Stimulated activated CD8-positive, alpha-beta memory T cell treated with anti-CD3 and anti-CD28 coated beads, Interleukin-2, amount 100 ng/mL, for 1 hour (primary cell): ENCODE measurements around the gene ATXN7L1.

Source experiments
- DNase-seq, 2 donors: peaks; one replicate each; pipeline ENCODE4 v3.0.0-alpha.2; 2020; ENCODE audit warnings: low read depth in 2 of 2

Gene ATXN7L1

DNA sequence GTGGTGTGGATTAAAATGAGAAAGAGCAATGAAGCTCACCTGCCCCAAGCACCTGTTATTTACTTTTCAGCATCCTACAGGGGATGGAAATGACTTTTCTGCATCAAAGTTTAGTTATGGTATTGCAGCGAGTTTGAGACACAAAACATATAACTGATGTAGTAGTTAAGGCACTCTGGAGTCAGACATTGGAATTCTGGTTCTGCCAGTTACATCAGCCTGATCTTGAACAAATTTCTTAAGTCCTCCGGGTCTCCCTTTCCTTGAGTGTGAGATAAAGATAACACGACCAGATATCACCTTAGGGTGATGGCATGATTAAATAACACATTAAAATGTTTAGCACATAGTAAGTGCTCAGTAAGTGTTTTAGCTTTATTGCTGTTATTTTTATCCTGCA lies 97.4 kb downstream of the ATXN7L1 start:
- DNase-seq: no peak

DNA sequence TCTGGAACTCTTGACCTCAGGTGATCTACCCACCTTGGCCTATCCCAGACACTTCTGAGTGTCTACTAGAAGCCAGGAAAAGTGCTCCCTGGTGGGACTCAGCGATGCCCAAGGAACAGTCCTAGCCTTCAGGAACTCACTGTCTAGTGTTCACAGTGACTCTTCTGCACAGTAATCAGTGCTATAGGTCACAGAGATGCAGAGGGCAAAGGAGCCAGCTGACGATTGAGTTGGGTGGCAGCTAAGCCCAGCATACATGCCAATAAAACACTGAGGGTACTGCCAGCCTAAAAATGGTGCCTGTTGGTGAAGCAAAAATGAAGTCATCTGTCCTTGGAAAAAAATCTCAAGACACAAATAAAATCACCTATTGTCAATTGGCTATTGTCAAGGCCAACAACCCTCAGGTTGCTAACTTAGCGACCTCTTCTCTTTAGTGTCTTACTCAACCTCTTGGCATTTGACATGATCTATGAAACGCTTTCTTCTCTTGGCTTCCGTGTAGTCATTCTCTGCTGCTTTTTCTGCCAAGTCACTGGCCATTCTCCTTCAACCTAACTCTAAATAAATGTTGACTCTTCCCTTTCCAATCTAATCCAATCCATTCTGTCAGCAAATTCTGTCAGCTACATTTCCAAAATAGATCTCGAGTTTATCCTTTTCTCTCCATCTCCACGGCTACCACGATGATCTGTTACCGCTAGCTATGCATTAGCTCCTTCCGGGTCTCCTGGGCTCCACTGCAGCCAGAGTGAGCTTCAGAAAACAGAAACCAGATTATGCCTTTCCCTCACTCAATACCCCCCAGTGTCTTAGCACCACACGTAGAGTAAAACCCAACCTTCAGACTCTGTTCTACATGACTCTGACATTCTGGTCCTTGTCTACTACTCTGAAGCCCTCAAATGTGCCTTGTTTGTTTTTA lies 99.2 kb downstream of the ATXN7L1 start:
- no peak for DNase-seq

DNA sequence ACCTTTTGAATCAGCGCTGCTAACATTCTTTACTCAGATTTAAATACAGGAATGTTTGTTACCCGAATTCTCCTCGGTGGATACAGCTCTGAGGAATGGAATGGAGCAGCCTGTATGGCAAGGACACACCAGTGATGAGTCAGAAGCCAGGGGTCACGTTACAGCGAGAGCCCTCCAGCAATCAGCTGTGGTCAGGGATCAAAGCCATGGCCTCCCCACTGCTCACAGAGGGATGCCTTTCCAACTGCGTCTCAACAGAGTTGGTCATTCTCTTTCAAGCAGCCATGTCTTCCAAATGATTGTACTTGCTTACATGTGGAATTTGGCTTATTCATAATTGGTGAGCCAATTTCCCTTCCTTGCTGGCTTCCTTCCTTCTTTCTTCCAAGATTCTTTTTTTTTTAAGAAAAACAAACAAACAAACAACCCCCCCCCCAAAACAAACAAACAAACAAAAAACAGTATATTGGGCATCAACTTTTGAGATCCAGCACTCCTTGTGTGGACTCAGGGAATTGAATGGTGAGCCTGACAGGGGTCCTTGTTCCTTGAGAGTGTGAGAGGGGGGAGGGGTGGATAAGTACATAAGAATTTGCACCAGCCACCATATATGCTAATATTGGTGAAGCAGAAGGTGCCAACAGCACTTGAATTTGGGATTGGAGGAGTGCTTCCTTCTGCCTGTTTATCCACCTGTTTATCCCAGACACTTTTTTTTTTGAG lies 100.2 kb downstream of the ATXN7L1 start:
- DNase-seq: no peak

DNA sequence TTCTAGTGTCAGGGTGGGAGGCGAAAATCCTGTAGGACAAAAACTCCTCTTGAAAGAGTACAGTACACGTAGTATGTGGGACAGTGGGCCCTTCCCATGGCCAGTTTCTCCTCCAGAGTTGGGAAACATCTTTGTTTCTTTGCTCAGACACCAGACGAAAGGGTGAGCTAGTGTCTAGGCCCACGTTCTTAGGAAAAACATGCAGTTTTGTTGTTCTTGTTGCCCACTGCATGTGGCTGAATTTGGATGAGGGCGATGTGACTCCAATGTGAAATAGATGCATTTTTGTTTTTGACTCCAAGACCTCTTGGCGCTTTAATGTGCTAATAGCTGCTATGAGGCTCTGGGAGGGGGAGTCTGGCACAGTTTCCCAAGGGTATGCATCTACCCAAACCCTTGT lies 100.8 kb downstream of the ATXN7L1 start:
- no peak for DNase-seq

DNA sequence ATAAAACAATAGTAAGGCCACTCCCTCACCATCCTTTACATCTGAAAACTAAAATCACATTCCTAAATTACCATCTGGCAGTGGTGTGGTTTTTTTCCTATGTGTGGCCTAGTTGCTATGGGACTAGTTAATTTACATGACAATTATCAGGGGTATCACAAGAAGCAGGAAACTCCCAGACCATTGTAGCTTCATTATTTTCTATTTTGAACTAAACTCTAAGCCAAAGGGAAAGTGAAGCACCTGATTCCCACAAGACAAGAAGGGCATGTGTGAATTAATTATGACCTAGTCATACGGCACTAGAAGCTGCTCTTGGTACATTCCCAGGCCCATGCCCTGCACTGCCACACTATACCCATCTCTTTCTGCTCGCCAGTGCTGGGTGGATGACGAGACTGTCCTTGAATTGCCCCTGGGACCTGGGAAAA lies 103.4 kb downstream of the ATXN7L1 start:
- no peak for DNase-seq

DNA sequence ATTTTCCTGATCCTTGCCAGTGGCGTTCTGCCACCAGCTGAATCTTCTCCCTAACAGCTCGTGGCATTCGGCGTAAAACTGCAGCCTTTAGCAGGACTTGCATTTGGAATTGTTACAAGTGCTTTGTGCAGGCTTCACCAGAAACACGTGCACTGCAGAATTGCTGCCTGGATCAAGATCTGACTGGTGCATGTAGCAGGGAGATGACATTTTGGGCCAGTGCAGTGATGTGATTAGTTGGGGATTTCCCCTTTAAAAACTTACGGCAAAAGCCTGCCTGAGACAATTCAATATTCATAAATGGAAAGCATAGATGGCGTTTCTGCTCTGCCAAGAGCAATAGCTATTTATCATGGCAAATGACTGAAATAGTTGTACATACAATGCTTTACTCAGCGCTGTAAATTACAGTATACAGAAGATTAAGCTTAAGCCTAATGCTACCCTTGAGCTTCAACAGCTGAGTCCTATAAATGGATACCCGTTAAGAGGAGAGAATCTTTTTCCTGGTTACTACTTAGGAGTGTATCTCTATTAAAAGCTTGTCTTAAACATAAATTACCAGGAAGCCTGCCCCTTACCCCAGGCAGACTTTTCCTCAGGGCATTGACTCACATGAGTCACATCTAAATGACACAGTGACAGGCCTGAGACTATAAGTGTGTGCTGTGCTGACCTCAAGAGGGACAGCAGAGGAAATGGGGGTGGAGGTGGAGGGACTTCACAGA lies 106.3 kb downstream of the ATXN7L1 start:
- no peak for DNase-seq

DNA sequence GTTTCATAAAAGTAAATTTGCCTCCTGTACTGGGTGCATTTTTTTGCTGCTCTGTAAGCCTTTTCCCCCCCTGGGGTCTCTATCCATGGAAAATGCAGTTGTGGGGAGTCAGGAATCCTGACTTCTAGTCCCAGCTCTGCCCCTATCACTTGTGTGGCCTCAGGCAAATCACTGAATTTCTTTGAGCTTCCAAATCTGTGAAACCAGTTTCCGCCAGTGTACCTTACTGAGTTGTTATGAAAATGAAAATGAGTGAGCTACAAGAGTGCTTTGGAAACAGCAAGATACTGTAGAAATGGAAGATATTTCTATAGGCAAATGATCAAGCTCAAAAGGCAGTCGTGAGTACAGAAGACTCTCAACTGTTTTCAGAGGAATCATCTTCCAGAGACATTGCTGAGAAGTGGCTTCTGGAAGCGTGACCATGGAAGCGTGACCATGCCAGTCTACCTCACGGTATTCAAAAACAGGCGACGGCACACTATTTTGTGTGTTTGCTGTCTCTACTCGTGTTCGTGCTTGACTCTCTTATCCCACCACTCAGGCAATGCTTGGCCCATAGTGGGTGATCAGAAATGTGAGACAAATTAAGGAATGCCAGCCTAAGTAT lies 107.4 kb downstream of the ATXN7L1 start:
- no peak for DNase-seq

DNA sequence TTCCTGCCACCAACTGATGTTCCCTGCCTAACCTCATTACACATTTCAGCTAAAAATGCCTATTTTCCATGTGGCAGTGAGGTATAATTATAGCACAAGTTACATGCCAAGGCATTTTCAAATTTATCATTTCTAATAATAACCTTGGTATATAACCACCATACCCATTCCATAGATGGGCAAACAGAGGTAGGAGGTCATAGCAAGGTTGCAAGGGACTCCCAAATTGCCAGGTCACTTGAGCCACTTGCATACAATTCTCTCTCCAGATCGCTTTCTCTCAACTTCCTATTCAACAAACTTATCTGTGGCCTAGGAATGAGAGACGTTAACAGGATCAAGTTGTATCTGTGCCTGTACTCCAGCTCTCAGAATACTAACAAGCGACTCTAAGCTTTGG lies 108.3 kb downstream of the ATXN7L1 start:
- no peak for DNase-seq

DNA sequence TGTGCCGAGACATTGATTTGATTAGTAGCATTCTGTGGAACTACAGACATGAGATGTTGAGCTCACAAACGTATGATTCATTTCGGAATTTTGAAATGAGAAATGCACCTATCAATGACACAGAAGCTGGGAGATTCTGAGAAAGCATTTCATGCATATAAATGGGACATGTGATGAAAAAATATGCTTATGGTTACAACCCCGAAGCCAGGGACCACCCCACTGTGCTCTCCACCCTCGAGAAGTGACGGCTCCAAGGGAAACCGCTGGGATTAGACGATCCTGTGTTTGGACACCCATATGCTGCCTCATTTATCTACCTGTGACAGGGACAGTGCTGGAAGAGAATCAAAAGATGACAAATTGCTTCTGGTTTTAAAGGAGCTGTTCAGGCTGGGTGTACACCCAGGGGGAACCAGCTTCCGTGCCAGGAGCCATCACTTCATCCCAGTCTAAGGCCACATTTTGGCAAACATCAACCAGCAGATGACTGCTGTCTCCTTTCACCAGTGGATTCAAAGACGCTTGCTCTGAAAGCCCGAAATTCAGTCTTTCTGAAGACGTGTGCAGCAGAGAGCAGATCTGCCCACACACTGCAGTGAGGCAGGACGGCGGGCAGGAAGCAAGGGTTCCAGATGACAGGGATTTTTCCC lies 109.9 kb downstream of the ATXN7L1 start:
- DNase-seq: no peak

DNA sequence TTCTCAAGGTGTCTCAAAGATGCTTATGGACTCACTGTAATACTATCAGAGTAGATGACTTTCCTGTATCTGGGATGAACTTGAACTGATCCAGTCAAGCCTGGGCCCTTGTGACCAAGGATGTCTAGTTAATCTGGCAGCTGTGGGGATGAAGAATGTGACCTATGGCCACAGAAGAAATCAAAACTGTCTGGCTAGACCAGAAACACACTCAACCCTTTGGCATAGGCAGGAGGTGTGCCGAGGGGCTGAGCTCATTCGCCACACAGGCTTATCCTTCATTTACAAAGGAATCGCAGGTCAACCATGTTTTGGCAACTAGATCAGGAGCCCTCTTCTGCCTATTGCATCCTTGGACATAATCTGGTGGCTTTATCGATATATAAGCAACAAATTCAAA lies 110.6 kb downstream of the ATXN7L1 start:
- no peak for DNase-seq

DNA sequence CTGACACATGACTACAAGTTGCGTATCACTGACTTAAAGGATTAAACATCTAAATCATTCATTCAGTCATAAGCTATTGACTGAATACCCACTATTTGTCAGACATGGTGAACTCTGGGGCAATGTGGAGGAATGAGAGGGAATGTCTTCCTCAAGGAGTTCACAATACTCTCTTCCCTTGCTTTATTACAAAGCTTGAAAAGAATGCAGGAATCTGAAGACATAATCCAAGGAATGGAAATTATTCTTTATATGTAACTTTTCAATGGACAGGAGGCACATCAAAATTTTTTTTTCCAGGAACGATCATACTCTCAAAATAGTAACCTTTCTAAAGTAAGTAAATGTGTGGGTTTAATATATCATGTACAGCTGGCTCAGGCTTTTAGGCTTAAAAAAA lies 111.9 kb downstream of the ATXN7L1 start:
- DNase-seq: no peak

DNA sequence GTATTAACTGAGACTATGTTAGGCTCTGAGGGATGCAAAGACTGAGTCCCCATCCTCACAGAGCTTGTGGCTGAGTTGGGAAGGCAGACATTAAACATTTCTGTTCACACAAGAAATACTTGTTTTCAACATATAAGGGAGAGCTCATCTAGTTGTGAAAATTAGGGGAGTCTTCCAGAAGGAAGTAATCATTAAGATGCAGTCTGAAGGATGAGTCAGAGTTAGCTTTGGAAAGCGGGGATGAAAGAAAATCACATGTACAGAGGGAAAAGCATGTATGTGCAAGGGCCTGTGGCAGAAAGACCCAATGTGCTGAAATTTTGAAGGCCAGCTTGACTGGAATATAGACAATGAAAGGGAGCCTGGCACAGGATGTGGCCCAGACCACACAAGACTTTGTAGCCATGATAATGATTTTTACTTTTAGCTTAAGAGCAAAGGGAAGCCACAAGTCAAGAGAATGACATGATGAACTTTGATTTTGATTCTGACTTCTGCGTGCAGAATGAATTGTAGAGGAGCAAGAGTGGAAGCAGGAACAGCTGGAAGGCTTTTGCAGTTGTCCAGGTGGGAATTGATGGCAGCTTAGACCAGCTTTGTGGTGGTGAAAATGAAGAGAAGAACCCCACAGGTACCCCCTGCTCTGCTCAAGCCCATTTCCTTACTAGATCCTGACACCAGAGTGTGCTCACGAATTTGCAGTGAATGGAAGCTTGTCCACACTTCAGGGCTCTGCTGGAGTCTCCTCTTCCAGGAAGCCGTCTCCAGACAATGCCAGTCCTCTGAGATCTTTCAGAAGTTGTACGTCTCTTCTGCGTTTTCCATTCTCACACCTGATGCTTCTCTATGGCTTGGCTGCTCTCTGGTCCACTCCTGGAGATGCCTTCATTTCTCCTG lies 115.6 kb downstream of the ATXN7L1 start:
- DNase-seq: no peak

DNA sequence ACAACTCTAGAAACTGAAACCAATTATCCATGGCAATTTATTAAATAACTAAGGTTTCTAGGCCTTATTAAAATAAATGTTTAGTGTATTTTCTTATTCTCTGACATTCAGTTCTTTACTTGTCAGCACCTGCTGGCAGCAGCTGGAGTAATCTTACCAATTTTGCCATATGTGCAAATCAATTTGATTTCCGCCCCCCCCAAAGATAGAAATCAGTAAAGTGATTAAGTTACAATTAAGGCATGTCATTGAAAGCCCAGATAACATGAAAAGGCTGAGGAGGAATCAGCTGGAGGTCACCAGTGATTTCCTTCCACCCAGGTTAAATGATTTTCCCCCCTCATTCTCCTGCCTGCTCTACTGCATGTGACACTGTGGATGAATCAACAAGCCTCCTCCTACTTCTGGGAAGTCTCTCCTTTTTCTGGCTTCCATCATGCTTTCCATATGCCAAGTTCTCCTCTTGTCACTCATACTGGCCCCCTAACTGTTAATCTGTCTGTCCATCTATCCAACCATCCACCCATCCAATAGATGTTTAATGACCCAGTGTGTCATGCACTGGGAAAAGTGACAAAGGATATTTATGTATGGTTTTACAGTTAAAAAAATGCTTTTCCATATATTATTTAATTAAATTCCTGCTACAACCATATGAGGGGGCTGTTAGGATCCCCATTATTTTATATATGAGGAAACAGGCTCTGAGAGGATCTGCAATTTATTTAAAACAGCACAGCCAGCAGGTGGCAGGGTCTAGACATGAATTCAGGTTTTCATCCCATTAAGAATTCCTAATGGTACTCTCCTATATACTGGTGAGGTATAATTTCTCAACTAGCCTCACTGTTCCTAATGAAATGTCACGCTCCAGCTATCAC lies 116.5 kb downstream of the ATXN7L1 start:
- DNase-seq: no peak

DNA sequence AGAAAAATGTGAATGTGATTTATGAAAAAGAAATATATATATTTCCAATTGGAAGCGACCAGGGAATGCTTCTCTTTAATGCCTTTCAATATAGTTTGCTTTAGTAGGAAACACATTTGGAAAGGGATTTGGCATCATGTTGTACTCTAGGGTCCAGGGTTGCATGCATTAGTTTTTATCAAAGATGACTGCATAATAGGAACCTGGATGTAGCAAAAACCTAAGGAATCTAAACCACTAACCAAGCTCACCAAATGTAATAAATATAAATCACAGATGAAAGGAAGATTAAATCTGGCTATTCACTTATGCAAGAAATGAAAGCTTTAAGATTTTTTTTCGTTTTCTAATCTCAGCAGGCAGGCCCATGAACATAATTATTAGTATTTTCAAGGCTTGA lies 120.0 kb downstream of the ATXN7L1 start:
- no peak for DNase-seq

DNA sequence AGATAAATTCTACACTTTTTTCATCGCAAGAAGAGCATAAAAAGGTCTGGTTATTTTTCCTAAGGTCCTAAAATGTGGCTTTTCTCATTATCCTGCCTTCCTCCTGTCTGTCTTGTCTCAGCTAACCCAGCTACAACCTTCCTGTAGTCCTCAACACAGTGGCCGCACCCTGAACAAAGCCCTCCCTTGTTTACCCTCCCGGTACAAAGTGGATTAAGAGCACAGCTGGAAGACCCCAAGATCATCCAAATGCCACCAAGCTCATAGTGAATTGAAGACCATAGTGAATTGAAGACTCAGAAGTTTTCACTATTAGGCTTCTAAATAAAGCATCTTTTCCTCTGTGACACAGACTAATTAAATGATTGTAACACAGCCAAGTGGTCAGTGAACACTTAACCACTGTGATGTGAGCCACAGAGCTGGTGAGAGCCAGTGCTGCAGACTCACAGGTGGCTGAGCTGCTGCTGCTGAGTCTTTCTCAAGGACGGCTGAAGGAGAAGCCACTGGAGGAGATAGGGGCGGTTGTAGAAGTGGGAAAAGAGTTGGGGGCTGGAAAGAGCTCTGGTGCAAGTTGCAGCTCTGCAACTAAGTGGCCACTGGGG lies 123.6 kb downstream of the ATXN7L1 start:
- no peak for DNase-seq

DNA sequence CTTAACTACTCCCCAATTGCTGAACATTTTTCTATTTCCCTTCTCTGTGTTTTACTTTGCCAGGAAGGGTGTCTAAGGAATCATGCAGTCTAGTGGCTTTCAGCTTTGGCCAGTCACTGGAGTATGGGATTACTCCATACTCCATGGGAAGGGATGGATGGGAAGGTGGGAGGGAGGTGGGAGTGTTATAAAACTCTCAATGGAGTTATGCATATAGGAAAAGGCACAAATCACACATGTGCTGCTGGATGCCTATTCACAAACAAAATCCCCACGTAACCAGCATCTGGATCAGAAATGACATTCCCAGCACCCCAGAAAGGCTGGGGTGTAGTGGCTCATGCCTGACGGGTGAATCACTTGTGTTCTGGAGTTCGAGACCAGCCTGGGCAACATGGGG lies 125.3 kb downstream of the ATXN7L1 start:
- DNase-seq: no peak

DNA sequence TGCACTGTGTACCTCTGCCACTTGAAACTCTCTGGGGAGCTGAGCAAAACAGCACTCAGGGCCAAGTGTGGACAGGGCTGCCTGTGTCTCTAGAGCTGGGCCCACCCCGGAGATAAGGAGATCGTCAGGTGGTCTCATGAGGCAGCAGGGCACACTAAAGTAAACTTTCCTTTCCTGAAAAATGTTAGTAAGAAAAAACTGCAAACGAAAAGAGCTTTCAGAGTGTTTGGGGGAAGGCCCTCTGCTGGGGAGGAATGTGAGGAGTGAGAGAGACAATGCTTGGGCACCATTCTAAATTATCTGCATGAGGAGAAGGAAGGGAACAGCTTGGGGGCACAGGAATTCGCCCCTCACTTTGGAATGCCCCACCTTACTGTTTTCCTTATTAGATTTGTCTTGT lies 127.7 kb downstream of the ATXN7L1 start:
- no peak for DNase-seq

DNA sequence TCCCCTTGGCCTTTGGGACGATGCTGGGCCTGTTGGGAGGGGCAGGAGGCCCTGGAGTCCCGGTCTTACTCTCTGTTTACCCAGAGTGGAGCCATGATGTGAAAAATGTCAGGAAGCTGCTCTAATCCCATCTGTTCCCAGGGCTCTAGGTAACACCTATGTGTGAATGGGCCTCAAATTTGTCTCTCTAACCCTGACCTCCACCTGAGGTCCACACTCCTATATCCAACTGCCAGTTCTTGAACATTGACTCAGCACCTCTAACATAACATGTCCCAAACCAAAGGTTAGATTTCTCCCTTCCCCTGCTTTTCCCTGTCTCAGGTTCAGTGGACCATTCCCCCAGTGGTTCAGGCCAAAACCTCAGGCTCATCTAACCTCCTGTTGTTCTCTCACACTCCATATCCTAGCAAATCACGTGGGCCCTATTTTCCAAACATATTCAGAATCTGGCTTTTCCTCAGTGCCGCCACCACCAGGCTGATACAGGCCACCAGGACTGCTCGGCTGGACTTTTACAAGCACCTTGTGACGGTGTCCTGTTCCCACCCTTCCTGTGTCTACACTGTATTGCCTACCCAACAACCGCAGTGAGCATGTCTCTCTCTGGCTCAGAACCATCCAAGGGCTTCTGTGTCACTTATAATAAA lies 130.6 kb downstream of the ATXN7L1 start:
- no peak for DNase-seq

DNA sequence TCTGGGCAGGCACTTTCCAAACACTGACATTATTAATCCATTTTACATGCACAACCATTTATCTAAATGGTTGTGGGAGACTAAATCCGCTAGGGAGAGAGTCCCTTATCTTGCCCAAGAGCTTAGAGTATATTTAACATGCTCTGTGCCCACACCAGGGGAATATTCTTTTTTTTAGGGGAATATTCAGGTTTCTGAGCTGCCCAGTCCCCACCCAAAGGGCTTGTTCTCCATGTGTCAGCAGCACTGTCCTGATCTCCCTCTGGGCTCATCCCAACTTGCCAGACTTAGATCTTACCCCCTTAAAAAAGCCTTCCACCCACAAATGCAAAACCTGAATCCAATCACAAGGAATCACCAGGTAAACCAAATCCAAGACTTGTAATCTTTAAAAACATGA lies 132.1 kb downstream of the ATXN7L1 start:
- DNase-seq: no peak
